A549 (cell line): Measurements from ENCODE around the gene SLC17A9. TPM values are rescaled to one million over a fixed set of nuclear protein-coding genes. Genes with fewer than 3 reads are reported as not detected.

Experiments
- ATAC-seq, 2 experiments: fragments of 200-7000 bp in 1 of 2; fragments of >200 bp in 1 of 2; cut with Nextera tagmentation in 1 of 2; cut with Tn5 transposase in 1 of 2; 3 replicates each; pipeline versions ENCODE4 v1.8.0 to v1.9.1; 2018 to 2020; ENCODE audit warnings: mild to moderate bottlenecking in 1 of 2, moderate library complexity in 1 of 2
- CTCF ChIA-PET: fragments of 300-600 bp; sonication (Branson Sonifier 250); formaldehyde crosslinking; extraction: SDS; loops from one replicate; lab custom pipeline; 2021; ENCODE audit warnings: antibody characterized with exemption, inconsistent platforms; lab: Yijun Ruan, JAX
- POLR2A ChIA-PET: fragments of 350-600 bp; formaldehyde crosslinking; extraction: SDS; loops from one replicate; lab custom pipeline; 2021; ENCODE audit warnings: antibody characterized with exemption, inconsistent platforms; lab: Yijun Ruan, JAX
- DNase-seq, 2 experiments: peaks; one replicate each; pipeline versions ENCODE4 v3.0.0 to v3.0.0-alpha.2; 2011 to 2016; ENCODE audit warnings: low read depth in 1 of 2, low spot score in 1 of 2
- FAIRE-seq: peaks from 2 replicates; lab custom pipeline; 2011; peaks lifted over from hg19 to GRCh38; lab: Jason Lieb, UNC
- H3K27ac ChIP-seq, 2 experiments: fragments of >200 bp; sonication (Bioruptor Twin); formaldehyde crosslinking; 3 replicates each; pipeline ENCODE4 v1.5.1; 2016 to 2017
- H3K4me1 ChIP-seq: fragments of >200 bp; sonication (Bioruptor Twin); formaldehyde crosslinking; 3 replicates; pipeline ENCODE4 v1.6.1; 2016
- H3K4me2 ChIP-seq: fragments of >200 bp; sonication (Bioruptor Twin); formaldehyde crosslinking; 3 replicates; pipeline ENCODE4 v1.6.1; 2016
- H3K4me3 ChIP-seq: fragments of >200 bp; sonication (Bioruptor Twin); formaldehyde crosslinking; 3 replicates; pipeline ENCODE4 v1.5.1; 2016
- H3K9me3 ChIP-seq: fragments of >200 bp; sonication (Bioruptor Twin); formaldehyde crosslinking; 3 replicates; pipeline ENCODE4 v1.6.1; 2016
- ATOH8 ChIP-seq: fragments of 250-450 bp; sonication (Bioruptor Pico); IDR thresholded peaks from 2 replicates; pipeline ENCODE4 v1.5.0; 2020; ENCODE audit warnings: low read depth, mild to moderate bottlenecking, moderate library complexity
- CEBPB ChIP-seq, 2 experiments: fragments of >200 bp in 1 of 2; sonication (Bioruptor Twin) in 1 of 2; formaldehyde crosslinking in 1 of 2; IDR thresholded peaks; 2 replicates each; pipeline ENCODE4 v1.6.1; 2012 to 2016
- CHD2 ChIP-seq: fragments of 150-350 bp; IDR thresholded peaks from 2 replicates; pipeline ENCODE4 v1.6.1; 2014; ENCODE audit warnings: low read length; ENCODE audit not compliant: partially characterized antibody
- E2F6 ChIP-seq: IDR thresholded peaks from 2 replicates; pipeline ENCODE4 v1.6.1; 2012; ENCODE audit warnings: low read depth, borderline replicate concordance
- EHF ChIP-seq: fragments of 250-450 bp; sonication (Bioruptor Pico); IDR thresholded peaks from 2 replicates; pipeline ENCODE4 v1.5.0; 2020; ENCODE audit warnings: mild to moderate bottlenecking
- EHMT2 ChIP-seq: fragments of 200-600 bp; sonication (generic); IDR thresholded peaks from 2 replicates; pipeline ENCODE4 v1.6.1; 2016; ENCODE audit warnings: antibody characterized with exemption, low read depth, mild to moderate bottlenecking, moderate library complexity
- ELK1 ChIP-seq: fragments of 150-350 bp; IDR thresholded peaks from 2 replicates; pipeline ENCODE4 v1.6.1; 2014; ENCODE audit warnings: low read depth, mild to moderate bottlenecking, low read length
- ESRRA ChIP-seq: fragments of 150-350 bp; IDR thresholded peaks from 2 replicates; pipeline ENCODE4 v1.6.1; 2014; ENCODE audit warnings: mild to moderate bottlenecking, low read length, borderline replicate concordance
- HES2 ChIP-seq: fragments of >200 bp; sonication (Bioruptor Twin); formaldehyde crosslinking; IDR thresholded peaks from 2 replicates; pipeline ENCODE4 v1.6.1; 2016
- HEYL ChIP-seq: fragments of 250-450 bp; sonication (Bioruptor Pico); IDR thresholded peaks from 2 replicates; pipeline ENCODE4 v1.8.0; 2021; ENCODE audit warnings: mild to moderate bottlenecking, moderate library complexity
- HOXA7 ChIP-seq: fragments of 250-450 bp; sonication (Bioruptor Pico); IDR thresholded peaks from 2 replicates; pipeline ENCODE4 v1.5.0; 2020; ENCODE audit warnings: mild to moderate bottlenecking, moderate library complexity
- HOXB5 ChIP-seq: fragments of 250-450 bp; sonication (Bioruptor Pico); IDR thresholded peaks from 2 replicates; pipeline ENCODE4 v1.5.0; 2020; ENCODE audit warnings: mild to moderate bottlenecking, moderate library complexity
- JUN ChIP-seq, 2 experiments: fragments of >200 bp; sonication (Bioruptor Twin); formaldehyde crosslinking; IDR thresholded peaks; 2 replicates in 1 of 2; 3 replicates in 1 of 2; pipeline ENCODE4 v1.6.1; 2016 to 2017
- KDM1A ChIP-seq: fragments of 200-600 bp; sonication (generic); IDR thresholded peaks from 2 replicates; pipeline ENCODE4 v1.6.1; 2016; ENCODE audit warnings: low read depth, mild to moderate bottlenecking
- MAX ChIP-seq: IDR thresholded peaks from 2 replicates; pipeline ENCODE4 v1.6.1; 2012
- MYC ChIP-seq: IDR thresholded peaks from 2 replicates; pipeline ENCODE4 v1.6.1; 2012; ENCODE audit warnings: mild to moderate bottlenecking, inconsistent platforms, low read length, improper control_type of control experiment, borderline replicate concordance
- NPAS2 ChIP-seq: fragments of 250-450 bp; sonication (Bioruptor Pico); IDR thresholded peaks from 2 replicates; pipeline ENCODE4 v1.8.0; 2022; ENCODE audit warnings: mild to moderate bottlenecking, moderate library complexity, borderline replicate concordance
- NR3C1 ChIP-seq: fragments of >200 bp; sonication (Bioruptor Twin); formaldehyde crosslinking; IDR thresholded peaks from 3 replicates; pipeline ENCODE4 v1.6.1; 2017
- PBX3 ChIP-seq: IDR thresholded peaks from 2 replicates; pipeline ENCODE4 v1.6.1; 2012
- POLR2A ChIP-seq: IDR thresholded peaks from 2 replicates; pipeline ENCODE4 v1.6.1; 2012; ENCODE audit warnings: mild to moderate bottlenecking, low read length
- POLR2AphosphoS2 ChIP-seq: conservative IDR thresholded peaks from 2 replicates; pipeline ENCODE4 v1.6.1; 2012; ENCODE audit warnings: low read length, improper control_type of control experiment, inconsistent platforms
- RAD21 ChIP-seq, 2 experiments: fragments of >200 bp in 1 of 2; sonication (Bioruptor Twin) in 1 of 2; formaldehyde crosslinking in 1 of 2; IDR thresholded peaks in 1 of 2; conservative IDR thresholded peaks in 1 of 2; 2 replicates in 1 of 2; 3 replicates in 1 of 2; pipeline ENCODE4 v1.6.1; 2012 to 2018; ENCODE audit warnings: inconsistent platforms in 1 of 2
- RNF2 ChIP-seq: fragments of 200-600 bp; sonication (generic); IDR thresholded peaks from 2 replicates; pipeline ENCODE4 v1.6.1; 2016; ENCODE audit warnings: low read depth, mild to moderate bottlenecking, antibody characterized with exemption, moderate library complexity, borderline replicate concordance
- SMC3 ChIP-seq: fragments of >200 bp; sonication (Bioruptor Twin); formaldehyde crosslinking; IDR thresholded peaks from 3 replicates; pipeline ENCODE4 v1.6.1; 2018; ENCODE audit warnings: inconsistent platforms
- ZNF302 ChIP-seq: fragments of 250-450 bp; sonication (Bioruptor Pico); IDR thresholded peaks from 2 replicates; pipeline ENCODE4 v1.9.0; 2021; ENCODE audit warnings: inconsistent platforms, mild to moderate bottlenecking, moderate library complexity
- WGBS: methylation state at CpG from one replicate; pipeline ENCODE4 v1.1.6; 2017; ENCODE audit errors: missing lambda C conversion rate; 5-methylcytosine and 5-hydroxymethylcytosine counted together
- polyA plus RNA-seq, 4 experiments: library from polyadenylated mRNA; depleted of rRNA in 3 of 4; stranded (reverse); fragments of >200 nt; fragmentation: RNase III in 1 of 4; extraction: RNeasy Plus Mini Kit Qiagen cat#74134 plus additional on column Dnase treatment in 1 of 4; gene quantifications; 2 replicates in 3 of 4; 3 replicates in 1 of 4; pipeline ENCODE4 v1.2.3, GENCODE V29; 2011 to 2017

SLC17A9 gene
- polyA plus RNA-seq, 2 of the 4 experiments (the other 2 are of a cell fraction): 0.05 TPM; not detected in 1

- ATAC-seq: no peak
These were observed 26.8 kb downstream of the SLC17A9 start for GRCh38 chr20:62979310-62979709.

GRCh38 chr20:62979876-62980373 is 27.4 kb downstream of the SLC17A9 start:
- 45% methylated on average over 19 of the region's 19 CpGs for WGBS

More at GRCh38 chr20:62979310-62979709, 26.8 kb downstream of the SLC17A9 start:
- no peak for FAIRE-seq
- Histone ChIP-seq H3K4me3 (no peak overlapping the region), H3K4me1 (no peaks in the 10 kb centered on the region)
- POLR2A ChIA-PET: no interaction called here
- TF ChIP-seq KDM1A (no peak), POLR2A (no peak), POLR2AphosphoS2 (no peak), SMC3 (no peak), NR3C1 (no peak), HOXB5 (CRISPR knock-in tag) (no peak), JUN (IDR thresholded peaks at IDR 0.05) (no peak), ZNF302 (no peak), CEBPB (IDR thresholded peaks at IDR 0.05) (no peak), CHD2 (no peak), HEYL (no peak)
- TF ChIP-seq, all 56 proteins: peak for 0
- no peak for DNase-seq
- Histone ChIP-seq H3K27ac (no peak overlapping the region), H3K9me3 (no peaks in the 10 kb centered on the region), H3K4me2 (no peak overlapping the region)
- WGBS: 63% methylated on average over 14 of the region's 14 CpGs
- CTCF ChIA-PET: interaction anchor here (1.1 to 2.3 kb wide), 6 partner anchors 9 to 125 kb away, joined by 3 to 15 read pairs (median 3); no protein-coding TSS in a partner anchor

GRCh38 chr20:62980380-62980960 is 28.0 kb downstream of the SLC17A9 start:
- ChIA-PET CTCF (interaction anchor here (0.9 to 2.3 kb wide), 4 partner anchors 8 to 123 kb away, joined by 3 to 15 read pairs (median 3); no protein-coding TSS in a partner anchor), POLR2A (no interaction called here)
- FAIRE-seq (no peak), DNase-seq (no peak), ATAC-seq (no peak)
- no peak overlapping the region for H3K4me3 ChIP-seq
- H3K27ac ChIP-seq: no peak overlapping the region
- TF ChIP-seq HOXA7 (CRISPR knock-in tag) (no peak), RAD21 (conservative IDR thresholded peaks at IDR 0.05 in 1 of 2, IDR thresholded peaks at IDR 0.05 in 1 of 2) (no peak), ESRRA (no peak), POLR2AphosphoS2 (no peak), E2F6 (no peak), EHF (CRISPR knock-in tag) (no peak), ELK1 (no peak), EHMT2 (no peak)
- no peaks in the 10 kb centered on the region for H3K4me1 ChIP-seq
- 83% methylated on average over 19 of the region's 19 CpGs for WGBS
- no peaks in the 10 kb centered on the region for H3K9me3 ChIP-seq
- no peak overlapping the region for H3K4me2 ChIP-seq

More at GRCh38 chr20:62979876-62980373, 27.4 kb downstream of the SLC17A9 start:
- ATAC-seq: no peak
- POLR2A ChIA-PET: no interaction called here
- no peak overlapping the region for H3K4me2 ChIP-seq
- H3K4me3 ChIP-seq: no peak overlapping the region
- H3K27ac ChIP-seq: no peak overlapping the region
- no peak for TF ChIP-seq CEBPB (IDR thresholded peaks at IDR 0.05)
- TF ChIP-seq ATOH8 (CRISPR knock-in tag): no peak
- TF ChIP-seq MYC: no peak
- TF ChIP-seq HOXA7 (CRISPR knock-in tag): no peak
- TF ChIP-seq PBX3: no peak
- no peak for TF ChIP-seq MAX
- no peak for TF ChIP-seq NPAS2 (CRISPR knock-in tag)
- no peak for TF ChIP-seq RNF2
- TF ChIP-seq HES2: no peak
- TF ChIP-seq, all 56 proteins: peak for 0
- DNase-seq: no peak
- Histone ChIP-seq H3K9me3 (no peaks in the 10 kb centered on the region), H3K4me1 (no peaks in the 10 kb centered on the region)
- FAIRE-seq: no peak
- CTCF ChIA-PET: interaction anchor here (0.9 to 2.3 kb wide), 5 partner anchors 7 to 124 kb away, joined by 3 to 15 read pairs (median 3); no protein-coding TSS in a partner anchor
